ENCODE data around the gene RASGRP4.
"Not testable (repeated sequence)": the region's sequence is repeated elsewhere in the genome, so short reads cannot be mapped to it uniquely, and the experiment has no call there.

DNA sequence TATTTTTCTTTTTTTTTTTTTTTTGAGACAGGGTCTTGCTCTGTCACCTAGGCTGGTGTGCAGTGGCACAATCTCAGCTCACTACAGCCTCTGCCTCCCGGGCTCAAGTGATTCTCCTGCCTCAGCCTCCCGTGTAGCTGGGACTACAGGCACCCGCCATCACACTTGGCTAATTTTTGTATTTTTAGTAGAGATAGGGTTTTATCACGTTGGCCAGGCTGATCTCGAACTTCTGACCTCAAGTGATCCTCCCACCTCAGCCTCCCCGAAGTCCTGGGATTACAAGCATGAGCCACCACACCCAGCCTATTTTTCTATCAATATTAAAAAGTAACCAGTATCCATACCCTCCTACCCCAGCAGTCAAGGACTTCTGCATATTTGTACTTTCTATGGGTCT is 15.6 kb downstream of the RASGRP4 start:
- not testable (repeated sequence) for TF ChIP-seq POLR2A (IDR thresholded peaks at IDR 0.05)
- TF ChIP-seq, protein P1, sequence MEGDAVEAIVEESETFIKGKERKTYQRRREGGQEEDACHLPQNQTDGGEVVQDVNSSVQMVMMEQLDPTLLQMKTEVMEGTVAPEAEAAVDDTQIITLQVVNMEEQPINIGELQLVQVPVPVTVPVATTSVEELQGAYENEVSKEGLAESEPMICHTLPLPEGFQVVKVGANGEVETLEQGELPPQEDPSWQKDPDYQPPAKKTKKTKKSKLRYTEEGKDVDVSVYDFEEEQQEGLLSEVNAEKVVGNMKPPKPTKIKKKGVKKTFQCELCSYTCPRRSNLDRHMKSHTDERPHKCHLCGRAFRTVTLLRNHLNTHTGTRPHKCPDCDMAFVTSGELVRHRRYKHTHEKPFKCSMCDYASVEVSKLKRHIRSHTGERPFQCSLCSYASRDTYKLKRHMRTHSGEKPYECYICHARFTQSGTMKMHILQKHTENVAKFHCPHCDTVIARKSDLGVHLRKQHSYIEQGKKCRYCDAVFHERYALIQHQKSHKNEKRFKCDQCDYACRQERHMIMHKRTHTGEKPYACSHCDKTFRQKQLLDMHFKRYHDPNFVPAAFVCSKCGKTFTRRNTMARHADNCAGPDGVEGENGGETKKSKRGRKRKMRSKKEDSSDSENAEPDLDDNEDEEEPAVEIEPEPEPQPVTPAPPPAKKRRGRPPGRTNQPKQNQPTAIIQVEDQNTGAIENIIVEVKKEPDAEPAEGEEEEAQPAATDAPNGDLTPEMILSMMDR (IDR thresholded peaks at IDR 0.05): not testable (repeated sequence)
